ENCODE measurements around the gene LBX2.

Gene LBX2

GRCh38 chr2:74515981-74516633, 16.7 kb upstream of the LBX2 start:
- no peak overlapping the region for H3K4me3 ChIP-seq (ENCODE audit: low read depth, low read length)
- TF ChIP-seq, protein P1, sequence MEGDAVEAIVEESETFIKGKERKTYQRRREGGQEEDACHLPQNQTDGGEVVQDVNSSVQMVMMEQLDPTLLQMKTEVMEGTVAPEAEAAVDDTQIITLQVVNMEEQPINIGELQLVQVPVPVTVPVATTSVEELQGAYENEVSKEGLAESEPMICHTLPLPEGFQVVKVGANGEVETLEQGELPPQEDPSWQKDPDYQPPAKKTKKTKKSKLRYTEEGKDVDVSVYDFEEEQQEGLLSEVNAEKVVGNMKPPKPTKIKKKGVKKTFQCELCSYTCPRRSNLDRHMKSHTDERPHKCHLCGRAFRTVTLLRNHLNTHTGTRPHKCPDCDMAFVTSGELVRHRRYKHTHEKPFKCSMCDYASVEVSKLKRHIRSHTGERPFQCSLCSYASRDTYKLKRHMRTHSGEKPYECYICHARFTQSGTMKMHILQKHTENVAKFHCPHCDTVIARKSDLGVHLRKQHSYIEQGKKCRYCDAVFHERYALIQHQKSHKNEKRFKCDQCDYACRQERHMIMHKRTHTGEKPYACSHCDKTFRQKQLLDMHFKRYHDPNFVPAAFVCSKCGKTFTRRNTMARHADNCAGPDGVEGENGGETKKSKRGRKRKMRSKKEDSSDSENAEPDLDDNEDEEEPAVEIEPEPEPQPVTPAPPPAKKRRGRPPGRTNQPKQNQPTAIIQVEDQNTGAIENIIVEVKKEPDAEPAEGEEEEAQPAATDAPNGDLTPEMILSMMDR (IDR thresholded peaks at IDR 0.05; ENCODE audit: low read depth, low read length) = no peak
- in situ Hi-C loops (cut with HindIII; ENCODE audit: low sequenced_read_pairs) = no loop called here
- no peak for DNase-seq (ENCODE audit: low read depth, low spot score)

DNA sequence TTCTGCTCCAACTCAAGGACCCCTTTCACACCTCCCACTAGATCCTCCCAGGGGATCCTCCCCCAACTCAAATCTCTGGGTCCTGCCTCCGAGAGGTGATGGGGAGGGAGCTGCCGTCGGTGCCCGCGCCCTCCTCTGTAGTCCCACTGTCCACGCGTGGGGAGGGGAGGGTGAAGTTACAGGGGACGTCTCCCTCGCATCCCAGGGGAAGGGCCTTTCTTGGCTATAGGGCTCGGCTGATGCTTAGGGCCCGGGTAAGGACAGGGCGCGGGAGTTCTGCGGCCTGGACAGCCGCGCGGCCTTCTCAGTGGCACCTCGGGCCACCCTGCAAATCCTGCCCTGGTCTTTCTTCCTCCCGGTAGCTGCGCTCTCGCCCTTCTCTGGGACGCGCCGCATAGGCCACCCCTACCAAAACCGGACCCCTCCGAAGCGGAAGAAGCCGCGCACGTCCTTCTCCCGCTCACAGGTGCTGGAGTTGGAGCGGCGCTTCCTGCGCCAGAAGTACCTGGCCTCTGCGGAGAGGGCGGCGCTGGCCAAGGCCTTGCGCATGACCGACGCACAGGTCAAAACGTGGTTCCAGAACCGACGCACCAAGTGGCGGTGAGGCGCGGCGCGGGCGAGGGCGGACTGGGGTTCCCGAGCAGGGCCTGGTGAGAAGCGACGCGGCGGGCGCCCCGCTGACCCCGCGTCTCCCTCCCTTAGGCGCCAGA, 16.0 kb upstream of the LBX2 start:
- in situ Hi-C loops (cut with HindIII; ENCODE audit: low sequenced_read_pairs) = no loop called here
- no peak for DNase-seq (ENCODE audit: low read depth, low spot score)
- H3K4me3 ChIP-seq (ENCODE audit: low read depth, low read length) = no peak overlapping the region
- TF ChIP-seq, protein P1 (IDR thresholded peaks at IDR 0.05; ENCODE audit: low read depth, low read length) = no peak

DNA sequence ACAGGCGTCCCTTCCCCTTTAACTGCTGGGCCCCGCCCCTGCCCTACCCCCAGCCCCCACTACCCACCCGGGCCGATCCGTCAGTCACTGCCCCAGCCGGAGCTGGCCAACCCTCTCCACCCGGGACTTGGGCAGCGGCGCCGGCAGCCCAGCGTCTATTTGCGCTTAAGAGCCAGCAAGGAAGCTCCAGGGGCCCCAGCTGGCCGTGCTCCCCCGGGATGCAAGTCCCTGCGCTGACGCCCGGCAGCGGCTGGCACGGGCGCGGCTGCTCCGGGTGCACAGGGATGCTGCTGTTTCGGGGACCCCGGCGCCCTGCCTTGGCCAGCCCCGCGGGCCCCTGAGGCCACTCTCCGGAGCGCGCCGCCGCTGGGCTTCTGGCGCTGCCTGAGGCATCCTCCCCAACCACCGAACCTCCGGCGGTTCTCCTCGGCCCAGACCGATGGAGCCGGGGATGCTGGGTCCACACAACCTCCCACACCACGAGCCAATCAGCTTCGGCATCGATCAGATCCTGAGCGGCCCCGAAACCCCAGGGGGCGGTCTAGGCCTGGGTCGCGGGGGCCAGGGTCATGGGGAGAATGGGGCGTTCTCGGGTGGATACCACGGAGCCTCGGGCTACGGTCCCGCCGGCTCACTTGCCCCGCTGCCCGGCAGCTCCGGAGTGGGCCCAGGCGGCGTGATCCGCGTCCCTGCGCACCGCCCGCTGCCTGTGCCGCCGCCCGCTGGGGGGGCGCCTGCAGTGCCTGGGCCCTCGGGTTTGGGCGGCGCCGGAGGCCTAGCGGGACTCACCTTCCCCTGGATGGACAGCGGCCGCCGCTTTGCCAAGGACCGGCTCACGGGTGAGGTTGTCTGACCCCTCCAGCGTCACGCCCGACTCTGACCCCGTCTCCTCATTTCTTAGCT, 15.2 kb upstream of the LBX2 start, which contains the start of gene TLX2:
TLX2 (plus strand) TSS at position 83 of the 903 bp plus-strand sequence; CDS start at position 440, 357 bp downstream.
- H3K4me3 ChIP-seq (ENCODE audit: low read depth, low read length) = no peak within 1 kb of the TSS
- DNase-seq (ENCODE audit: low read depth, low spot score) = no peak
- TF ChIP-seq, protein P1 (IDR thresholded peaks at IDR 0.05; ENCODE audit: low read depth, low read length) = no peak
- in situ Hi-C loops (cut with HindIII; ENCODE audit: low sequenced_read_pairs) = no loop called here

DNA sequence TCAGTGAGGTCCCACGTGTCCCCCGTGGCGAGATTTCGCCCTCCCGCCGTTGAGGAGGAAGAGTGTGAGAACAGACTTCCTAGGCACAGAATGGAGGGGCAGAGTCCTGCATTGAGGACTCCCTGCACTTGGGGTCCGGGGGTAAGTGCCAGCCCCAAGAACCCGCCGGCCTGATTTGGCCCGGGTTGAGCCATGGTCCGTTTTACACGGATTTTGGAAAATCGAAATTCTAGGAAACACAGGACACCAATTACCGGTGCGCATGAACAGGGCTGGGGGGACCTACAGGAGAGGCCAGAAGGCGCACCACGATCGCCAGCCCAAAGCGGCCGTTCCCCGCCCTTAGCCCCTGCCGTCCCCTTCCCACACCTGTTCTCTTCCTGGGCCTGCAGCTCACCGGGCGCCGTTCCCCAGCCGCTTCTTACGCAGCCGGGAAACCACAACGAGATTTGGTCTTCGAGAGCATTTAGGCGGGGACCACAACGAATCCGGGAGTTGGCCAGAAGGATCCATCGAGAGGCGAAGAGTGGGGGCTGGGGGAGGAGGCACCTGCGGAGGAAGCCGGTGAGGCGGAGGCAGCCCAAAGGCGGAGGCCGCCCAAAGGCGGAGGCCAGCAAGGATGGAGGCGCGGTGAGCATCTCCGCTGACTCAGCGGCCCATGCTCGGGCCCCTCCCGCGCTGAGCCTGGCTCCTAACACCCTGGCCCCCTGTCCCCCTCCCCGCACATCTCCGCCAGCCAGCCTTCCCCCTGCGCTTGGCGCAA, 14.4 kb upstream of the LBX2 start:
- in situ Hi-C loops (cut with HindIII; ENCODE audit: low sequenced_read_pairs) = no loop called here
- DNase-seq (ENCODE audit: low read depth, low spot score) = no peak
- TF ChIP-seq, protein P1 (IDR thresholded peaks at IDR 0.05; ENCODE audit: low read depth, low read length) = no peak
- no peak overlapping the region for H3K4me3 ChIP-seq (ENCODE audit: low read depth, low read length)

DNA sequence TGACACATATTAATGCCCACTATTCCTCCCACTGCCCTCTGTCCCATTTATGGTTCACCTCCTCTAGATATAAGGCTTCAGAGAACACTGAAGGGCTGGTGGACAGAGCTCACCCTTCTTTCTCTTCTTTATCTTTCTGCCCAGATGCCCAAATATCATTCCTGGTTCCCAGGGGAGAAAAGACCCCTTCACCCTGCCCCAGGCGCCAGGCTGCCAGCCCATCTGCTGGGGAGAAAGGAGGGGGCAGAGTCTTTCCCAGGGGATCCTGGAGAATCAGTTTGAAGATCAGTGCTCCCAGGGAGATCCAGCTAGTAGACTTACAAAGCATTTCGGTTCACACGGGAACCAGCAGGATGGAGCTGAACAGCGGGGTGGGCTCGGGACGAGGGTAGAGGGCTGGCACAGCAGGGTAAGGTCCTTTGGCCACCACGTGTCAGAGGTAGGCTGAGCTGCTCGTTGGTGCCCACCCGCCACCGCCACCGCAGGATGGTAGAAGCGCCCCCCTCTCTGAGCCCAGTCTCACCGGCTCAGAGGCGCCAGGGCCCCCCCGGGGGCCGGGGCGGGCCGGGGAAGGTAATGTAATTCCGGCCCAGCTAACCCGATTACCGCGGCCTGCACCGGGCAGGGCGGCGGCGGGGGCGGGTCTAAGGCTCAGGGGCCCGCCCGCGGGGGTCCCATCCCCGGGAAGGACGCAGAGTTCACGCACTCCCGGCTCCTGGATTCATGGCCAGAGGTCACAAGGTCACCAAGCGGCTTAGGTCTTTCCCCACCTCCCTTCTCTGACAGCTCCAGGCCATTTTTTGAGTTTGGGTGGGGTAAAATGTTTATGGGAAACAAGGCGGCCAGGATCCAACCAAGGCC, 13.6 kb upstream of the LBX2 start:
- in situ Hi-C loops (cut with HindIII; ENCODE audit: low sequenced_read_pairs) = no loop called here
- no peak overlapping the region for H3K4me3 ChIP-seq (ENCODE audit: low read depth, low read length)
- TF ChIP-seq, protein P1 (IDR thresholded peaks at IDR 0.05; ENCODE audit: low read depth, low read length) = no peak
- DNase-seq (ENCODE audit: low read depth, low spot score) = no peak

Measured in astrocyte of the spinal cord (primary cell).